Esophagus squamous epithelium (tissue), 5 donors: ENCODE data around the gene AIG1. TPM values are rescaled to one million over a fixed set of nuclear protein-coding genes. Genes with fewer than 3 reads are reported as not detected.

Experiments
- DNase-seq: peaks from one replicate; lab custom pipeline; 2025; lab: John Stamatoyannopoulos, UW
- H3K27ac ChIP-seq, 4 donors: fragments of 200-600 bp; sonication (generic); one replicate each; pipeline ENCODE4 v1.5.1; 2016 to 2019; ENCODE audit warnings: mild to moderate bottlenecking in 1 of 4
- H3K27me3 ChIP-seq, 4 donors: fragments of 200-600 bp; sonication (generic); 1 replicate in 3 of 4; 2 replicates in 1 of 4; pipeline versions ENCODE4 v1.5.1 to v1.6.0; 2017 to 2021; ENCODE audit warnings: antibody characterized with exemption in 1 of 4
- H3K36me3 ChIP-seq, 3 donors: fragments of 200-600 bp; sonication (generic); one replicate each; pipeline ENCODE4 v1.5.1; 2016 to 2019
- H3K4me1 ChIP-seq, 3 donors: fragments of 200-600 bp; sonication (generic); one replicate each; pipeline ENCODE4 v1.5.1; 2017 to 2019
- H3K4me3 ChIP-seq, 4 donors: fragments of 200-600 bp; sonication (generic); 1 replicate in 3 of 4; 2 replicates in 1 of 4; pipeline ENCODE4 v1.5.1; 2016 to 2019; ENCODE audit warnings: mild to moderate bottlenecking in 2 of 4, moderate library complexity in 1 of 4
- H3K9me3 ChIP-seq, 3 donors: fragments of 200-600 bp; sonication (generic); one replicate each; pipeline ENCODE4 v1.5.1; 2016 to 2019
- POLR2A ChIP-seq, 4 donors: fragments of 450-650 bp; IDR thresholded peaks; one replicate each; pipeline ENCODE4 v1.6.1; 2017; ENCODE audit warnings: antibody characterized with exemption in 4 of 4, mild to moderate bottlenecking in 4 of 4, moderate library complexity in 3 of 4
- WGBS, 2 donors: methylation state at CpG; one replicate each; pipeline ENCODE4 v1.1.5; 2018; 5-methylcytosine and 5-hydroxymethylcytosine counted together
- intact Hi-C: fragments of 100-400 bp; cut with DNase I; formaldehyde crosslinking; loops from one replicate; pipeline ENCODE4 v1.15.0; 2022
- total RNA-seq, 4 donors: library from RNA; depleted of rRNA; stranded (reverse); fragments of >200 nt; gene quantifications; one replicate each; pipeline ENCODE4 v1.1.0, GENCODE V29; 2016
- TF ChIP-seq, protein P1 (sequence below), 6 experiments: fragments of 450-650 bp in 4 of 6; fragments of 200-600 bp in 2 of 6; sonication (generic) in 2 of 6; IDR thresholded peaks; one replicate each; pipeline ENCODE4 v1.5.1; 2016 to 2019; ENCODE audit warnings: antibody characterized with exemption in 6 of 6, mild to moderate bottlenecking in 4 of 6, moderate library complexity in 4 of 6
- donor health status: DM: yes; HTN: yes; CAD: no.

Gene AIG1
- total RNA-seq, 4 donors from 2014 or later, result 29.1 to 30.5 (median 29.9) TPM

DNA sequence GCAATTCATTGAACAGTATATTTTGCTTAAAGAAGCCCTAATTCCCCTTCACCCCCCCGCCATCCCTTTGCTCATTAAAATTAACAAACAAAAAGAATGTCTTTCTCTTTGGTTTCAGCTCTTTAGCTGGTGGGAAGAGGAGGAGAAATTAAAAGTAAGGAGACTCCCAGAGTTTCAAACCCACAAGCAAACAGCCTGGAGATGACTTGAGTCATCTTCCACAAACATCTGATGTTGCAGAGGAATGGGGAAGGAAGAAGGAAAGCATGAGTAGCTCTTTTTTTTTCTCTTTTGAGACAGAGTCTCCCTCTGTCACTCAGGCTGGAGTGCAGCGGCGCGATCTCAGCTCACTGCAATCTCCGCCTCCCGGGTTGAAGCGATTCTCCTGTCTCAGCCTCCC, 200.2 kb downstream of the AIG1 start:
- Histone ChIP-seq H3K36me3 (no peaks in the 10 kb centered on the region), H3K27me3 (no peaks in the 10 kb centered on the region), H3K4me3 (no peak overlapping the region), H3K9me3 (no peaks in the 10 kb centered on the region), H3K4me1 (no peaks in the 10 kb centered on the region), H3K27ac (no peak overlapping the region)
- 90 to 96% methylated on average over 7 of the region's 7 CpGs for WGBS, 2 donors
- intact Hi-C loops, result no loop called here
- no peak for TF ChIP-seq POLR2A (IDR thresholded peaks at IDR 0.05)
- TF ChIP-seq, protein P1, sequence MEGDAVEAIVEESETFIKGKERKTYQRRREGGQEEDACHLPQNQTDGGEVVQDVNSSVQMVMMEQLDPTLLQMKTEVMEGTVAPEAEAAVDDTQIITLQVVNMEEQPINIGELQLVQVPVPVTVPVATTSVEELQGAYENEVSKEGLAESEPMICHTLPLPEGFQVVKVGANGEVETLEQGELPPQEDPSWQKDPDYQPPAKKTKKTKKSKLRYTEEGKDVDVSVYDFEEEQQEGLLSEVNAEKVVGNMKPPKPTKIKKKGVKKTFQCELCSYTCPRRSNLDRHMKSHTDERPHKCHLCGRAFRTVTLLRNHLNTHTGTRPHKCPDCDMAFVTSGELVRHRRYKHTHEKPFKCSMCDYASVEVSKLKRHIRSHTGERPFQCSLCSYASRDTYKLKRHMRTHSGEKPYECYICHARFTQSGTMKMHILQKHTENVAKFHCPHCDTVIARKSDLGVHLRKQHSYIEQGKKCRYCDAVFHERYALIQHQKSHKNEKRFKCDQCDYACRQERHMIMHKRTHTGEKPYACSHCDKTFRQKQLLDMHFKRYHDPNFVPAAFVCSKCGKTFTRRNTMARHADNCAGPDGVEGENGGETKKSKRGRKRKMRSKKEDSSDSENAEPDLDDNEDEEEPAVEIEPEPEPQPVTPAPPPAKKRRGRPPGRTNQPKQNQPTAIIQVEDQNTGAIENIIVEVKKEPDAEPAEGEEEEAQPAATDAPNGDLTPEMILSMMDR (IDR thresholded peaks at IDR 0.05), result no peak
- no peak for DNase-seq

DNA sequence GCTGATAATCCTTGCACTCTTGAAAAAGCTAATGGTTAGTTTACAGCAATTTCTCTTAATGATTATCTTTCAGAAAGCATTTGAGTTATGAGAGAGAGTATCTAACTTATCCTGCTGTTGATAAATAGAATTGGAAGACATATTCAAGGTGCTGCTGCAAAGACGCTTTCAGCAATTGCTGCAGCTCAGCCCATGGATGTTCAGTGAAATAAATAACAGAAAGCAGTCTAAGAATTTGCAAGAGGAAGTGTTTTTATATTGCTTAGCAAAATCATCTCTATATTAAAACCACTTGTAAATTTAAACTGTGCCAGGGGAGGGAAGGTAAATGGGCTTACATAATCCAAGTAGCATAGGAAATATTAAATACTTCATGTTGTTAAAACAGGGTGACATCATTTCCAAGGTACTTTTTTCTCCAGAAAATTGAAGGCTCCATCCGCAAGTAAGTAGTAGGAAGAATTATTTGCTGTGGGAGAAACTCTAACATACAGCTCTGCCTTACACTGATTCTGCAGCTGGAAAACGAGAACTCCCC, 201.3 kb downstream of the AIG1 start:
- intact Hi-C loops, result no loop called here
- Histone ChIP-seq H3K9me3 (no peaks in the 10 kb centered on the region), H3K36me3 (no peaks in the 10 kb centered on the region), H3K4me1 (no peaks in the 10 kb centered on the region), H3K4me3 (no peak overlapping the region), H3K27ac (no peak overlapping the region), H3K27me3 (no peaks in the 10 kb centered on the region)
- WGBS, 2 donors, result 86 to 91% methylated on average over 3 of the region's 3 CpGs
- no peak for TF ChIP-seq POLR2A (IDR thresholded peaks at IDR 0.05)
- TF ChIP-seq, protein P1 (IDR thresholded peaks at IDR 0.05), result no peak
- no peak for DNase-seq

DNA sequence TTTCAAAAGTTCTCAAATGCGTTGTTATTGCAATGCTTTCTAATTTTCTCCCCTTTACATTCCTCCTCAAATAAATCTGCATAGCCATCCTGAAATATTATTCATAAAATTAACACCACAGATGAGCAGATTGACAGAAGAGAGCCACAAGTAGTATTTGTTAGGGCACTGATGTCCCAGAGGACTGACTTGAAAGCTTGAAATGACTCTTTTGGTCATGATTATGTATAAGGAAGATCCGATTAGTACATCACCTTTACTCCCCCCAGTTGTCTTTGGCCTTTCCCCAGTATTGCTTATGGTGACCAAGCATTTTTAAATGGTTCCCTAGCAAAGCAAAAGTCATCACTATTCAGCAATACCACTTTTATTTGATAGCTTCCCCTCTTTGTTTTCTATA, 202.2 kb downstream of the AIG1 start:
- no peak for DNase-seq
- Histone ChIP-seq H3K9me3 (no peaks in the 10 kb centered on the region), H3K27ac (no peak overlapping the region), H3K27me3 (no peaks in the 10 kb centered on the region), H3K4me1 (no peaks in the 10 kb centered on the region), H3K4me3 (no peak overlapping the region), H3K36me3 (no peaks in the 10 kb centered on the region)
- WGBS, 2 donors, result 81 to 84% methylated on average over 2 of the region's 2 CpGs
- TF ChIP-seq, protein P1 (IDR thresholded peaks at IDR 0.05), result no peak
- TF ChIP-seq POLR2A (IDR thresholded peaks at IDR 0.05), result no peak
- intact Hi-C loops, result no loop called here

DNA sequence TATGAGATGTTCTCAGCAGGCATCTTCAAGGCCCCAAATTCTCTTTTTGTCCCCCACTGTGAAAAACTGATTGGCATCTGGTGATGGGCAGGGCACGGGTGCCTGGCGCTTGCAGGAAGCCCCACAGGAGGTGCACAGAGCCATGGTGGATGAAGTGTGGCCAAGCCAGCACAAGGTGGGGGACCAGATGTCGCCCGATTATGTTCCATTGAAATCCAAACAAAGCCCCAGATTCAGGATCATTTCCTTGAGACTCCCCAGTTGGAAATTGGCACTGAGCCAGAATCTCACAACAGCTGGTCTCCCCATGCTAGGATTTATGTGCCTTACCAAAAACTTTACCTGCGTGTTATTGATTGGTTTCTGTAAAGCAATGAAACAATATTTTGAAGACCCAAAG, 203.7 kb downstream of the AIG1 start:
- Histone ChIP-seq H3K27me3 (no peaks in the 10 kb centered on the region), H3K4me3 (no peak overlapping the region), H3K36me3 (no peaks in the 10 kb centered on the region), H3K4me1 (no peaks in the 10 kb centered on the region), H3K27ac (no peak overlapping the region), H3K9me3 (no peaks in the 10 kb centered on the region)
- WGBS, 2 donors, result 78 to 81% methylated on average over 3 to 4 of the region's 5 CpGs
- no peak for TF ChIP-seq POLR2A (IDR thresholded peaks at IDR 0.05)
- TF ChIP-seq, protein P1 (IDR thresholded peaks at IDR 0.05), result no peak
- DNase-seq, result no peak
- intact Hi-C loops, result no loop called here

DNA sequence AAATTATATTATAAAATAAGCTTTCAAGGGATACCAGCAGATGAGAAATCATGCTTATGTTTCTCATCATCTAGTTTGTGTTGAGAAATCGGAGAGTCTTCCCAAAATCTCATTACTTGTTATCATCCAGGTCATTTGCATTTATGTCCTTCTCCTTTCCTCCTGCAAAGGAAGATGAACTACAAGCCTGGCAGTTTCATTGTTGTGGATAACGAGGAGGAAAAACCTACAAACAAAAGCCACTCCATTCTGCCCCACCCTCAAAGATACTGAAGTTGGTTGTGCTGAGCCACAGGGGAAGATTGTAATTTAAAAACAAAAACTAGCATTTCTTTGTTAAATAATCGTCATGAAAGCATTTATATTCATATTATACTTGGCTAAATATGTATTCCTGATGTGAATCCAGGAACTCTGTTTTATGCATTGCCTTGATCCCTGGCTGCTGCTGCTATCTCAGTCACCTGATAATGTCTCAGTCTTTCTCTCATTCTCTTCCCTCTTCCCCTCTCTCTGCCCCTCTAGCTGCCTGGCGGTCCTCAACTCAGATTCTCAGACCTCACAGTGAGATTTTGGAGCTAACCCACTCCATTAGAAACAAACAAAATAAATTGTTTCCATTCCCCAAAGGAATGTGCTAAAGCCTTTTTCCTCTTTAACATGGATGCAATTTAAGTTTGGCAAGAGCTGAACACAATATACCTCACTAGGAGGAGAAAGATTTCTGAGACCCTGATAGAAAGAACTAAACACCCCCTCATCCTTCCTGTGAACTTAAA, 204.5 kb downstream of the AIG1 start:
- WGBS, 2 donors, result 66 to 77% methylated on average over 4 of the region's 4 CpGs
- H3K9me3 ChIP-seq, result no peaks in the 10 kb centered on the region
- TF ChIP-seq POLR2A (IDR thresholded peaks at IDR 0.05), result no peak
- TF ChIP-seq, protein P1 (IDR thresholded peaks at IDR 0.05), result no peak
- intact Hi-C loops, result no loop called here
- no peaks in the 10 kb centered on the region for H3K36me3 ChIP-seq
- no peaks in the 10 kb centered on the region for H3K4me1 ChIP-seq
- no peaks in the 10 kb centered on the region for H3K27me3 ChIP-seq
- no peak for DNase-seq
- no peak overlapping the region for H3K4me3 ChIP-seq
- H3K27ac ChIP-seq, result no peak overlapping the region
